SHP77 (cell line): ENCODE measurements around the gene DNAH3.
"Not testable (repeated sequence)": the region's sequence is repeated elsewhere in the genome, so short reads cannot be mapped to it uniquely, and the experiment has no call there.

Experiments
- DNase-seq, 2 experiments: peaks; one replicate each; lab custom pipeline; 2025; lab: John Stamatoyannopoulos, UW

DNAH3 gene

GRCh38 chr16:21075252-21075651 lies 75.4 kb downstream of the DNAH3 start:
- no peak for DNase-seq

- no peak for DNase-seq
These were observed 77.7 kb downstream of the DNAH3 start for GRCh38 chr16:21072976-21073375.

- DNase-seq: no peak
These were observed 78.9 kb downstream of the DNAH3 start for GRCh38 chr16:21071741-21072140.

- DNase-seq: no peak
These were observed 80.1 kb downstream of the DNAH3 start for GRCh38 chr16:21070564-21070963.

GRCh38 chr16:21069986-21070385 lies 80.7 kb downstream of the DNAH3 start:
- DNase-seq: no peak

GRCh38 chr16:21064203-21064602 lies 86.4 kb downstream of the DNAH3 start:
- no peak for DNase-seq

- DNase-seq: not testable (repeated sequence)
These were observed 87.3 kb downstream of the DNAH3 start for GRCh38 chr16:21063314-21063713.

GRCh38 chr16:21060027-21060510 lies 90.6 kb downstream of the DNAH3 start:
- DNase-seq: peak in 1 of 2 experiments; percentile 56

- DNase-seq: no peak
These were observed 92.8 kb downstream of the DNAH3 start for GRCh38 chr16:21057875-21058274.

GRCh38 chr16:21056396-21056795 lies 94.2 kb downstream of the DNAH3 start:
- DNase-seq: peak; percentile 32 to 60

- not testable (repeated sequence) for DNase-seq
These were observed 94.9 kb downstream of the DNAH3 start for GRCh38 chr16:21055738-21056137.

GRCh38 chr16:21053590-21053989 lies 97.1 kb downstream of the DNAH3 start:
- DNase-seq: no peak

GRCh38 chr16:21048091-21048912 lies 102.3 kb downstream of the DNAH3 start:
- DNase-seq: not testable (repeated sequence)

GRCh38 chr16:21038197-21038596 lies 112.4 kb downstream of the DNAH3 start:
- DNase-seq: no peak

- DNase-seq: no peak
These were observed 112.9 kb downstream of the DNAH3 start for GRCh38 chr16:21037736-21038135.

GRCh38 chr16:21037168-21037567 lies 113.5 kb downstream of the DNAH3 start:
- no peak for DNase-seq

GRCh38 chr16:21036471-21036870 lies 114.2 kb downstream of the DNAH3 start:
- DNase-seq: no peak

- peak; percentile 86 to 98 for DNase-seq
These were observed 116.9 kb downstream of the DNAH3 start for GRCh38 chr16:21033704-21034103.

GRCh38 chr16:21033264-21033663 lies 117.4 kb downstream of the DNAH3 start:
- DNase-seq: no peak

- no peak for DNase-seq
These were observed 121.9 kb downstream of the DNAH3 start for GRCh38 chr16:21028728-21029127.

- no peak for DNase-seq
These were observed 123.8 kb downstream of the DNAH3 start for GRCh38 chr16:21026846-21027245.

- DNase-seq: no peak
These were observed 127.0 kb downstream of the DNAH3 start for GRCh38 chr16:21023509-21024202.

GRCh38 chr16:21021316-21021715 lies 129.3 kb downstream of the DNAH3 start:
- DNase-seq: no peak
